NCI-H1417 (cell line): ENCODE results near the gene MYO3A.
"Not testable (repeated sequence)": the region's sequence is repeated elsewhere in the genome, so short reads cannot be mapped to it uniquely, and the experiment has no call there.

ENCODE experiments used
- DNase-seq, 3 experiments: peaks; one replicate each; lab custom pipeline; 2025; lab: John Stamatoyannopoulos, UW

The MYO3A gene

GRCh38 chr10:26090026-26090425 is 156.0 kb downstream of the MYO3A start:
- no peak for DNase-seq

- peak in 1 of 3 experiments; percentile 2 for DNase-seq
Observed at GRCh38 chr10:26090762-26091161, 156.7 kb downstream of the MYO3A start.

DNA sequence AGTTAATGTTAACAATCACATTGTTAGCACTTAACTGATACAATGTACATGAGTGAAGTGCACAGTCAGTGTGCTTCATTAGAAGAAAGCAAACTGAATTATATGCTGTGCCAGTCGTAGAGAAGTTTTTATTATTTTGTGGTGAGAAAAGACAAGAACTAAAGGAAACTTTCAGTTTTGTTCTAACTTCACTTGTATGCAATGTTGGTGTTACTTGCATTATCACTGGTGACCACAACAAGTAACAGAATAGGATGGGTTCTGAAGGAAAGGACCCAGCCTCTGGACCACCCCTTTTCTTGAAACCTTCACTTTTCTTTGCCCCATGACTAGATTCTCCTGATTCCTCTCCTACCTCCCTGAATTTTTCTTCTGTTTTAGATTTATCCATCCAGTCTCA is 159.2 kb downstream of the MYO3A start:
- DNase-seq: no peak

GRCh38 chr10:26095781-26096180 is 161.8 kb downstream of the MYO3A start:
- no peak for DNase-seq

- not testable (repeated sequence) for DNase-seq
Observed at GRCh38 chr10:26097549-26097948, 163.5 kb downstream of the MYO3A start.

GRCh38 chr10:26112532-26112931 is 178.5 kb downstream of the MYO3A start:
- no peak for DNase-seq

DNA sequence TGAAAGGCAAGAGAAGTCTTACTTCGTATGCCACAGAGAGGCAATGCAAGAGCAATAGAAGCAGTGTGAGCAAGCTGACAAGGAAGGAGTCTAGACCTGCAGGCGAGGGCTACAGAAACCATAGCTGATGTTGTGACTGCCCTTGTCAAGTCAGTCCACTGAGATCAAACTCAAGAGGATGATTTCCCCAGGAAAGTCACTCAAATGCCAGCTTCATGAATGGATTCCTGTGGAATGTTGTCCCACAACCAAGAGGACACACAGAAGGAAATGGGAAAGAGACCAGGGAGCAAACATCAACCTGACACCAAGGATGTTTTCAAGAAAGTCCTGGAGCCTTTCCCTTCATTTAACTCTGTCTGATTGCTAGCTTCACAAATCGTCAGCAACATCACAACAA is 204.6 kb downstream of the MYO3A start:
- DNase-seq: no peak

GRCh38 chr10:26156019-26156418 is 222.0 kb downstream of the MYO3A start:
- DNase-seq: no peak

DNA sequence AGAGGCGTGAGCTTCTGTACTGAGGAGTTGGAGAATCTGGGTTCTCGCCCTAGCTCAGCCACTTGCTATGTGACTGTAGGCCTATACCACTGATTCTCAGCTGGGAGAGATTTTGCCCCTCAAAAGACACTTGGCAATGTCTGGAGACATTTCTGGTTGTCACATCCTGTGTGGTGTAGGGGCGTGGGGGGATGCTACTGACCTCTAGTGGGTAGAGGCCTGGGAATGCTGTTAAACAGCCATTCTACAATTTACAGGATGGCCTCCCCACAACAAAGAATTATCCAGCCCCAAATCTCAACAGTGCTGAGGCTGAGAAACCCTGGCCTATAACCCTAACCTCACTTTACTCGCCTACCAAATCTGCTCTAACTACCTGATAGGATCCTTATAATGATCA is 223.7 kb downstream of the MYO3A start:
- peak in 1 of 3 experiments; percentile 19 for DNase-seq

DNA sequence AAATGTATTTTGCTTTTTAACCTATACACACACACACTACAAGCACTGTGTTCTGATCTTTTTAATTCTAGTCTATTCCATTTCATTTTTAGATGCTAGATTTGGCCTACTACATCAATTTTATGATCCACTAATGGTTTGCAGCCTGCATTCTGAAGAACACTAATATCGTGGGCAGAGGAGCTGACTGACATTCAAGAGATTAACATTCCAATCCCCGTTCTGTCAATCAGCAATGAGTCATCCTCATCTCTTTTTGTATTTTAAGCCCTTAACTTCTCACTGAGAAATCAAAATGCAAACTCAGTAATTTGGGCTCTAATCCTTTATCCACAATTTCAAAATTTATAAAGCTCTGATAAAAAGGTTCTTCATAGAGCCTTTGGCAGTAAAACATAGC is 235.4 kb downstream of the MYO3A start:
- DNase-seq: no peak

DNA sequence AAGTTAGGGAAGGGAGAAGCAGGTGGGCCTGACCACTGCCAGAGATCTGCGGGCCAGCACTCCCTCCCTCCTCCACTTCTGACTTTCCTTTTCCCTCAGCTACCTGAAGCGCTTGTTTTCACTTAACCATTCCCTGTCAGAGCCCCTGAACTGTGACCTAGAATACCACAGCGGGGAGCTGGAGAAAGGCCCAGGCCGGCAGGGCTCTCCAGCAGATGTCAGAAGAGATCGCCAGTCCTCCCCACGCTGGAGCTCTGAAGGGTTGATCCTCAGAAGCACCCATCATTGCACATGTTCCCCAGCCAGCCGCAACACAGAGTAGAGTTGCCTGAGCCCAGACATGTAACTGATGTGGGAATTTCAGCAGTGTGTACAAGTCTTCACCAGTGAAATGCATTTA is 238.1 kb downstream of the MYO3A start:
- DNase-seq: no peak

GRCh38 chr10:26173837-26174236 is 239.8 kb downstream of the MYO3A start:
- no peak for DNase-seq

DNA sequence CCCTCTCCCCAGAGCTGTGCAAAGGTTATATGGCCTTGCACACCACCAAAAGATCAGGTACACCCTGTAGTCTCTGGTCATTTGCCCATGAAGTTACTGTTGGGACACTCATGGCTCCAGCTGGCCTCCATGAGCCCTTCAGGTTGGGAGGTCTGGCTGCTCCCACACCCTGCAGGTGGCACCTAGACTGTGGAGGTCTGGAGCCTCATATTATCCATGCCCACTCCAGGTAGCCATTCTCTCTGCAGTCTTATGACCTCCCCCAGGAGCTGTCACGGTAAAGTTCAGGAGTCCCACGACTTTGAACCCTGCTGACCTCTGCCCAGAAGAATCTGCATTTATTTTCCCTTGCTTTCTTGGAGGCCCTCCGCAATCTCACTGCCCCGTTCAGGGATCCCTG is 243.3 kb downstream of the MYO3A start:
- no peak for DNase-seq

DNA sequence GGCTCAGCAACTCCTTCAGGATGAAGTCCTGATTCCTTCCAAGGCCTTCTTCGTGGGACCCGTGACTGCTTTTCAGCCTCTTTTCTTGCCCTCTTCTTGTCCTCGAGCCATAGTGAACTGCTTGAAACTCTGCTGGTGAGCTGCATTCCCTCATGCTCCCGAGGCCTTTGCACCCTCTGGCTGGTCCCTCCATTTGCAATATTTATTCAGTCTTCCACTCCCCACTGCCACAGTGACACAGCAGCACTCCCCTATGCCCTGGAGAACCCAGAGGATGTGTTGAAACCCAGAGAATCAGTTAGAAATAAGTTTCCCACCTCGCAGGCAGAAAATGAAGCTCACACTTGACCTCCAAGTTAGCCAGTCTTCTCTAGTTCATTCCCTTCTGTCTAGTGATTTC is 260.2 kb downstream of the MYO3A start:
- no peak for DNase-seq

DNA sequence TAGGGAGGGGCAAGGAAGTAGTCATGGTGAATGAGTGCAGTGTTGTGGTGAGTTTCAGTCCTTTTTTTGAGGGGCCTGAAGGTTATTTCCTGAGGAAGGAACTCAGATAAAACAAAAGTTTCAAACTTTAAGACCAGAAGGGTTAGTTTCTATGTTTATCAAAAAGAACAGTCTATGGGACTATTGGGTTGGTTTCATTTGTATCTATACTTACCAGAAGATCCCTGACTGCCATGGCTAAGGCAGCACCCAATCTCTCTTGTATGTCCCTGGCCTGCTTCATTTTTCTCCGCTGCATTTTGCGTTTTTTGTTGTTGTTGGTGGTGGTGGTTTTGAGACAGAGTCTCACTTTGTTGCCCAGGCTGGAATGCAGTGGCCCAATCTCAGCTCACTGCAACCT is 263.2 kb downstream of the MYO3A start:
- no peak for DNase-seq

DNA sequence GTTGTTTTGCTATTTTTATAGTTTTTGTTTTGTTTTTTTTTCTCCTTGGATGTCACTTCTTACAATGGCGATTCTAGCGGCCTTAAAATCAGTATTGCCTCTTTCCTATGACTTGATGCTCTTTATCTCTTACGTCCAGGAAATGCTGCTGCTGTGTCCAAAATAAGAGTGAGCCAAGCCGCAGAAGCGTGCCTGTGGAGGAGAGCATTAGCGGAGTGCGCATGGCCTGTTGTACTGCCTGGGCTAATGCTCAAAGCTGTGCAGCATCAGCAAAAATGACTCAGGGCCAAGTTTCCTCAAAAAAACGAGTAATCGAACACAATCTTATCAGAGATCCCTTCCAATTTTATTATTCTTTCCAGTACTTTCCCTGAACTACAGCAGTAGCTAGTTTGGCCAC is 264.1 kb downstream of the MYO3A start:
- DNase-seq: no peak

GRCh38 chr10:26199841-26200240 is 265.8 kb downstream of the MYO3A start:
- DNase-seq: peak in 2 of 3 experiments; percentile 32 to 68

- DNase-seq: no peak
Observed at GRCh38 chr10:26205223-26205622, 271.2 kb downstream of the MYO3A start.

GRCh38 chr10:26211781-26212444 is 277.9 kb downstream of the MYO3A start:
- no peak for DNase-seq

GRCh38 chr10:26212511-26212910 is 278.5 kb downstream of the MYO3A start:
- no peak for DNase-seq

DNA sequence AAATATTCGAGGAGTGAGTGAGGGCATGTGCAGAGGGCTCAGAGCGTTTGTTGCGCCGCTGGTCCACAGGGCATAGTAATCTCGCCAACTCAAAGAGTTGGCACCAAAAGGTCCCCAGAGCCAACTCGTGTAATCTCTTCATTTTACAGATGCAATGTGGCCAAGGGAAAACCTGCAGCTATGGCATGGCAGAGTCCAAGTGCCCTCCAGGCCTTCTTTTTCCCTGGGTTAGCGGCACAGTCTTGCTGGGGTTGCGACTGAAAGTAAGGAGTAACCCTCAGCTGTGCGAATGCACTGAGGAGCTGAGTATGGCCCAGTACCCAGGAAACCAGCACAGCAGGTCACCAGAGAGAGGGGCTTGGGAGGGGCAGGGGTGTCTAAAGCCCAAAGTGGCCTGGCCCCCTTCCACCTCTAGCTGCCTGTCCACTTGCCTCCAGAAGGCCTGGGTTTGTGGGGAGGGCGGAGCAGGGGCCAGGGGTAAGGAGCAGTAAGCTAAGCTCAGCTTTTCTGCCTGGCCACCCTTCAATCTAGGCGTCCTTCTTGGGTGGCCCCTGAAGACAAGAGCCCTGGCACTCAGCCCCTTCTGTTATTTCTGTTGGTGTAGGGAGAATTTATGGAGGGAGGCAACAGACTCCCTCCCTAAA is 279.2 kb downstream of the MYO3A start:
- no peak for DNase-seq

DNA sequence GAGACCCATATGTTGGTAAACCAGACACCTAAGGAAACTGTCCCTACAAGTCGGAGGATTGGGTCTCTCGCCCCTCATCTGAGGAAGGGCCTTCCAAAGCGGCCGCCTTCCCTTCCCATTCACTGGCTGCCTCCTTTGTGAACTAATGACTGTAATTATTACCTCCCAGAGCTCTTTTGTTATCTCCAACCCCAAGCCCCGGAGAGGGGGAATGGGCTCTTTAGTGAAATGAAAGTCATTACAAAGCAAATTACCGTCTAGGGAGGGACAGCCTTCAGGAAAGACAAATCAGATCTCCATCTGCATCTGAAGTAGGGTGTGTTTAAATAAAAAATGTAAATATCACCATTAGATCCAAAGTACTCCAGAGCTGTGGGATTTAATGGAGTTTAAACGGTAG is 280.0 kb downstream of the MYO3A start:
- peak in 2 of 3 experiments; percentile 77 to 97 for DNase-seq

- DNase-seq: peak in 2 of 3 experiments; percentile 57 to 65
Observed at GRCh38 chr10:26214551-26215395, 280.7 kb downstream of the MYO3A start.
